ENCODE data around the gene HSD17B8.
A peak's percentile ranks its signal among the peaks of the same experiment; 100 is the strongest.

The HSD17B8 gene

DNA sequence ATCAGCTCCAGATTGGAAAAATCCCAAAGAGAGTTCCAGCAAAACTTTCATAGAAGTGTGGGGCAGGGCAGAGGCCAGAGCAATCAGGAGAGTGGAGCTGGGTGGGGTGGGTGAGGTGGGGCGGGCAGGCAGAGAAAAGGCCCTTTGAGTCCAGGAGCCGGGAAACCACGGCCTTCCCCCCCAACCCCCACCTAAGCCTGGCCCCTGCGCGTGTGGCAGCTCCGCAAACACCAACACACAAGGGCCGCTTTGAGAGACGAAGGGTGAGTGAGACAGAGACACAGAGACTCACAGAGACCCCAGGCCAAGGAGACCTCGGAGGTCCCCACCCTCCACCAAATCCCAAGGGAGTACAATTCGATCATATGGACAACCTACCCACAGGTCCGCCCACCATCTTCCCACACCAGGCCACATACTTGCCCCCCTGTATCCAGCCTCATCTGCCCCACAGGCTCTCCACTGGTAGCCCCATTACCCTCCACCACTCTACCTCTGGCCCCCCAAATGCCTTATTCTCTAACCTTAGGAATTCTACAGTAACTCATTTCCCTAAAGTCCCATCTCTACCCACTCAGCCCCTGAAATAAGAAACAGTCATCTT is 13.8 kb upstream of the HSD17B8 start:
- FAIRE-seq (no peak), DNase-seq (ENCODE audit: insufficient read length, low spot score) (no peak)

DNA sequence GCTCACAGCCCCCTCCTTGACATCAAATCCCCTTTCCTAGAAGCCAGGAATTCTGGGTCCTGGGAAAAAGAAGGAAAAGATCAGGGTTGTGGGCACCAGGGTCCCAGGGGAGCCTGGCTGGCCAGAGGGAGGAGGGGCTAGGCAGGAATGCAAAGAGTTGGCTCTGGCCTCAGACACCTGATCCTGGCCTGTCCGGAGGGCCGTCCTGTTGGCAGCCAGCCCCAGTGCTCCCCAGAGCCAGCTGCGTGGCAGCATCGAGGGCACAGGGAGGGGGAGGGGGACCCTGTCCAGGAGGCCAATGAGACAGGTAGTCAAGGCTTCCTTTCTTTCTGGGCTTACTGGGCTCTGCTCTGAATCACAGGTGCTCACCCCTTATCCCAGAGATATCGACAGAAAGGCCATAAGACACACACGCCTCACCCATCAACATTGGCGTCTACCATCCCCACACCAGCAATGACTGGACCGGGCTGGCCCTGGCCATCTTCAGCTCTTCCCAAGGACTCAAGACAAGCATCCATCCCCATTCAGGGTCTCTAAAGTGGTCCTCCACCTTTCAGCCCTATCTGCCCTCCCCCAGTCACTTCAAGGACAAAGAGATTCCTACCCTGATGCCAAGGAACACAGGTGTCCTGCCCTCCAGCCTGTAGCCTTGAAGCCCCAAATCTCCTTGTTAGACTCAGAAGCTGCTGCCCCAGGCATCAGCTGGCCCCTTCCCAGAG is 12.9 kb upstream of the HSD17B8 start:
- no peak for DNase-seq (ENCODE audit: insufficient read length, low spot score)
- FAIRE-seq: peak; percentile 73

GRCh38 chr6:33192105-33192646 is 12.3 kb upstream of the HSD17B8 start, which contains the start of gene COL11A2:
TSS of gene COL11A2 (minus strand) at chr6:33192467. CDS start at chr6:33192240, 227 bp downstream.
- FAIRE-seq: no peak
- no peak for DNase-seq (ENCODE audit: insufficient read length, low spot score)

DNA sequence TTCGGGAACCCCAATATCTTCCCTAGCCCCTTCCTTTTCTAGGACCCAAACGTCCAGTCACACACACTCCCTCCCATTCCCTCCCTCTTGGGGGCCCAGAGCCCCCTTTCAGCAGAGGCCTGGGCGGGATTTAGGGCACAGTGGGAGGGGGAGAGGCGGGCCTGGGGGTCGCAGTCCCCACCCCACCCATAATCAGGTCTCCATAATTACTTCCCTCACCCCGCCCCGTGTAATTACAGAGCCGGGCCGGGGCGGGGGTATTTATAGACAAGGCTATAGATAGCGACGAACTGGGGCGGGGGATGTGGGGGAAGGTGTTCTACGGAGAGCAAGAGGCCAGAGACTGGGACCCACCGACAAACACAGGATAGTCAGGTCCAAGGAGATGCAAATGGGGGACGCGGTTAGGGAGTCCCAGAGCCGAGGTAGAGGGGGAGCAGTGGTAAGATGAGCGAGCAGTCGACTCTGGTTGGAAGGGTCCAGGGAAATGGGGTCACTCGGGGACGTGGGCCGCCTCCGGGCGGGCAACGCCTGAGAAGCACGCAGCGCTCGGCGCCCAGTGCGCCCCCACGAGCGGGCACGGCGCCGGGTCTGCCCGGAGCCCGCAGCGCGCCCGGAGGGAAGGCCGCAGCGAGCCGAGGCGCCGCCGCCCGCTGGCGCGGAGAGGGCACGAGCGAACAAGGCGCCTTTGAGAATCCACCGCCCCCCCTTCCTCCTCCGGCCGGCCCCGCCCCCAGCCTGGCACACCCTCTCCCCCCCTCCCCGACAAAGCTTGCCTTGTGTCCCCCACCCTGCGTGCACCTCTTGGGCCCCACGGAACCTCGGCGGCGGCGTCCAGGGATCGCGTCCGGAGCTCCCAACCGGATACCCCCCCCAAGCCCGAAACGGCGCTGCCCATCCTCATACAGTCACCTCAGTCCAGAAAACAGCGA is 11.5 kb upstream of the HSD17B8 start:
- no peak for DNase-seq (ENCODE audit: insufficient read length, low spot score)
- no peak for FAIRE-seq

- no peak for FAIRE-seq
- no peak for DNase-seq (ENCODE audit: insufficient read length, low spot score)
Measured at GRCh38 chr6:33193619-33194018, 10.8 kb upstream of the HSD17B8 start.

- FAIRE-seq: no peak
- no peak for DNase-seq (ENCODE audit: insufficient read length, low spot score)
Measured at GRCh38 chr6:33194431-33194979, 9.9 kb upstream of the HSD17B8 start.

DNA sequence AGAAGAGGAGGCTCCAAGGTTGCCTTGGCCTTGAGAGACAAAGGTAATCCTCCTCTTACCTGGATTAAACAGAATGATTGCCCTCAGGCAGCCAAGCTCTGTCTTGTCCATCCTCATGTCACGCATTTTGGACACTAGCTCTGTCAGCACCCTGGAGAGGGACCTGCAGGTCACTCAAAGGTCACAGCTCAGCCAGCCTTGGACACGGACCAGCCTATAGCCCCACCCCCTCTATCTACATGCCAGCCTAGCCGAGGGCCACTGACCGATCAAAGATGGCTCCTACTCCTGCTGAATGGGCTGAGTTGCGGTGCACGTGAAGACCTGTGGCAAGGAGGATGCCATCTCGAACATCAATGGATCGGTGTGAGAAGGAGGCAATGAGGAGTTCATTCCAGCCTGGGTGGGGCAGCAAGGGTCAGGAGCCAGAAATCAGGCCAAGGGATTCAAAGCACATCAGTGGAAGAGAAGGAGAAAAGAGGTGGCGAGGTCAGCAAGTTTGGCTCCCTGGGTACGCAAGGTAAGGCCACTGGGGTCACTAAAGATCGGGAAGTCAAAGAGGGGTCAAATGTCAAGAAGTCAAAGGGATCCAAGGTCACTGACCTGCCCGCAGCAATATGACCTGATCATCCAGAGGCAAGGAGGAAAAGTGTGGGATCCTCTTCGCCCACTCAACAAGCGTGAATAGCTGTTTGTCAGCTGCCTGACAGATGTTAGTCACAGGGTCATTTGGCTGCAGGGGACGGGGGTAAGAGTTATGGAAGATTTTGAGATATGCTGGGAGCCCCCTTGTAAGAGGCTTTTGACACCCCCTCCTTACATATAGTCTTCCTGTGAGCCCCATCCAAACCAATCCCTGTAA is 8.9 kb upstream of the HSD17B8 start:
- FAIRE-seq (no peak), DNase-seq (ENCODE audit: insufficient read length, low spot score) (no peak)

DNA sequence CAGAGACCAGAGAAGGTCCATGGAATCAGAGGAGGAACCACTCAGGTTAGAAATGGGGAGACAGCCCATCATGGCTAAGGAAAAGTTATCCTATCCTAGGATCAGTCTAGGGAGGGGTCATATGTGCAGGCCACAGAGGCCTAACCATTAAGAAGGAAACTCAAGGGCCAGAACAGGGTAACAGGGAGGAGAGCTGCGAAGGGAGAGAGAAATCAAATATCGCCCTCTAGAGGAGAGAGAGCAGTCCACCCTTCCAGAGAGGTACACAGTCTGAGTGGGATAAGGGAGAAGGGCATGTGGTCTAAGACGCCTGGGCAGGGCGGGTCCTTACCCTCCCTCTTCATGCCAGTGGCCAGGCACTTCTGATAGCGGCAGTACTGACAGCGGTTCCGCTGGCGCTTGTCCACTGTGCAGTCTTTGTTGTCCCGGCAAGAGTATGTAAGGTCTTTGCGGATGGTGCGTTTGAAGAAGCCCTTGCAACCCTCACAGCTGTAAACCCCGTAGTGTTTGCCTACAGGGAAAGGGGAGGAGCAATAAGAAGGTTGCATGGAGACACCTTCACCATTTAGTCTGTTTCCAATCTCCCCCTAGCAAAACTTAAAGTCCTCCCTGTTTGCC is 6.9 kb upstream of the HSD17B8 start:
- FAIRE-seq (no peak), DNase-seq (ENCODE audit: insufficient read length, low spot score) (peak; percentile 61)

- DNase-seq (ENCODE audit: insufficient read length, low spot score): no peak
- FAIRE-seq: no peak
Measured at GRCh38 chr6:33198159-33198852, 6.1 kb upstream of the HSD17B8 start.

GRCh38 chr6:33198853-33199436 is 5.5 kb upstream of the HSD17B8 start:
- FAIRE-seq (no peak), DNase-seq (ENCODE audit: insufficient read length, low spot score) (no peak)

DNA sequence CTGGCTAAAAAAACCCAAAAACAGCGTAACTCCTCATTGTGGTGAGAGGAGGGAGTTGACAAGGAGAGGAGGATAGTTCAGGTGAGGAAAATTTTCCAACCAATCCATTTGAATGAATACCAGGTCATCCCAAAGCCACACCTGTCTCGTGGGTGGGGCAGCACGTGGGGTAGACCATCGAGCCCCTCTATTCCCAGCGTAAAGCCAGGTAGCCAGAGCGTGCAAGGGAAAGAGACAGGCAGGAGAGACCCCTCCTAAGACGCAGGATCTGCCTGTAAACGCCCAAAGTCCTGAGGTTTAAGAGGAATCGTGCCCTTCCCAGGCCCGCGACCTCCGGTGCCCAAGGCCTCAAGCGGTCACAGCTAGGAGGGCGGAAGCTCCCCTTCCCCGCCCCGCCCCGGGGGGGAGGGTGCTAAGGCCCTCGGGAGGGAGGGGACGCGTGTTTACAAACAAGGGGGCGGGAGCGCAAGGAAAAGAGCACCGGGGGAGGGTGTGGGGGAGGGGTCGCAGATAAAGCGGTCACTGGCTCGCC is 4.7 kb upstream of the HSD17B8 start:
- FAIRE-seq: no peak
- peak; percentile 74 for DNase-seq (ENCODE audit: insufficient read length, low spot score)

DNA sequence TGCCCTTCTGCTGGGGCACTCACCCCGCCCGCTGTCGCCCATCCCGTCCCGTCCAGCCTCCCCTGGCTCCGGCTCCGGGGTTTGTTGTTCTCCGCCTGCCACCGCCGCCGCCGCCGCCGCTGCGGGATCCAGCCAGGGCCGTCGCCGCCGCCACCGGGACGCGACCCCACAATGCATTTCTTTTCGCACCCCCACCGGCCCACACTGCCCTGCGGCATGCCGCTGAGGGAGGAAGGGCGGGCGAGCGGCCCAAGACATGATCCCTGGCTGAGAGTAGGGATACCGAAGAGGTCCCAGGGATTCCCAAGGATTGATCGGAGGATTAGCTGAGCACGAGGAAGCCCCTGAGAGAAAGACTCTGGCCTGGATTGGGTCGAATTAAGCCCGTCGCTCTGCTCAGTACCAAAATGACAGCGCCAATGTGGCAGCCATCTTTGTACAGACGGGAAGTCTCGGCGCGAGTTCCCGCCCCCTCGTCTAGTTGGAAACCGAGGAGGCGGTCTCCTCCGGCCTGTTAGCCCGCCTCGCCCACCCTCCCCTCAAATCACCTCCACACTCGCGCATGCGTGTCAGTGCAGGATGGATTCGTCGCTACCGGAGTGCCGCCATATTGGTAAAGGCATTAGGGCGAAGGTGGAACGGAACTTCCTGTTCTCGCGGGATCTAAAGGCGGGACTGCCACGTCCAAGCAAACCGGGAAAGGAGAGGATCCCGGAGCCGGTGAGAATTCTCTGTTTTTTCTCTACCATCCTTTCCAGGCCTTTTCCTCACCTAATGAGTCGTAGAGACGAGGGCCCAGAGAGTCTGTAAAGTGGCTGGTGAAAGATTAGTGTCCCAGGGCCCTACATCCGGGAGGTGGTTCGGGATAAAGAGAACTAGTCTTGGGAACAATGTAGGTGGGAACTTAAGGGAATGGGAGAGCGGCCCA is 4.0 kb upstream of the HSD17B8 start, which contains the start of the genes RXRB and SLC39A7:
Gene RXRB (minus strand): TSS at position 447 of the 928 bp plus-strand sequence. CDS start 189 bp downstream, at position 258.
Gene SLC39A7 (plus strand): TSS at position 649 of the 928 bp plus-strand sequence. CDS start 379 bp downstream, outside the sequence.
- FAIRE-seq (peak; percentile 83), DNase-seq (ENCODE audit: insufficient read length, low spot score) (peak; percentile 99)

- no peak for FAIRE-seq
- no peak for DNase-seq (ENCODE audit: insufficient read length, low spot score)
Measured at GRCh38 chr6:33201147-33201545, 3.3 kb upstream of the HSD17B8 start.

- DNase-seq (ENCODE audit: insufficient read length, low spot score): no peak
- FAIRE-seq: no peak
Measured at GRCh38 chr6:33201935-33202334, 2.5 kb upstream of the HSD17B8 start.

DNA sequence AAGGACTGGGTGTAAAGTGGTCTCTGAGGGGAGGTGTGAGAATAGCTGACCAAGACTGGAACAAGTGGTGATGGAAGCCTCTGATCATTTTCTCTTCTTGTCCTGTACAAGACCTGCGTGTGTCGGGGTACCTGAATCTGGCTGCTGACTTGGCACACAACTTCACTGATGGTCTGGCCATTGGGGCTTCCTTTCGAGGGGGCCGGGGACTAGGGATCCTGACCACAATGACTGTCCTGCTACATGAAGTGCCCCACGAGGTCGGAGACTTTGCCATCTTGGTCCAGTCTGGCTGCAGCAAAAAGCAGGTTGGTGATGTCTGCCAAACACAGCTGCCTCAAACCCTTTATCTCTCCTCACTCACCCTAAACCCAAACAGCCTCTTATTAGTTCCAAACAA is 1.7 kb upstream of the HSD17B8 start:
- no peak for FAIRE-seq
- DNase-seq (ENCODE audit: insufficient read length, low spot score): no peak

DNA sequence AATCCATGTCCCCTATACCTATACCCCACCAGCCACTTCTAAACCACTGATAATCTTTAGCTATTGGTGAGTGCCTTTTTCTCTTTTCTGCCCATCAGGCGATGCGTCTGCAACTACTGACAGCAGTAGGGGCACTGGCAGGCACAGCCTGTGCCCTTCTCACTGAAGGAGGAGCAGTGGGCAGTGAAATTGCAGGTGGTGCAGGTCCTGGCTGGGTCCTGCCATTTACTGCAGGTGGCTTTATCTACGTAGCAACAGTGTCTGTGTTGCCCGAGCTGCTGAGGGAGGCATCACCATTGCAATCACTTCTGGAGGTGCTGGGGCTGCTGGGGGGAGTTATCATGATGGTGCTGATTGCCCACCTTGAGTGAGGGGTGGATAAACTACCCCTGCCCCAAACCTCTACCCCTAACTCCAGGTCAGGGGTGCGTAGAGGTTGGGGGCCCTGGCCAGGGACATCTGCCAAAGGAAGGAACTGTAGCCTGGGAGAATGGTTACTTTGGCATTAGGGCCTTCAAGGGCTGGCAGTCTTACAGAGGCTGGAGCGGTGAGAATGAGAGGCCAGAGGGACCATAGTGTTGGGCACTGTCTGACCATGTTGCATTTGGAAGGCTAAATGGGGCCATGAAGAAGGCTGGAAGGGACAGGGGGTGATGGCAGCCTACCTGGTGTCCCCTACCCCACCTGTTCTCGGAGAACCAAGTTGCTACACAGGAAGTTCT is 851 bp upstream of the HSD17B8 start:
- DNase-seq (ENCODE audit: insufficient read length, low spot score) (no peak), FAIRE-seq (no peak)

DNA sequence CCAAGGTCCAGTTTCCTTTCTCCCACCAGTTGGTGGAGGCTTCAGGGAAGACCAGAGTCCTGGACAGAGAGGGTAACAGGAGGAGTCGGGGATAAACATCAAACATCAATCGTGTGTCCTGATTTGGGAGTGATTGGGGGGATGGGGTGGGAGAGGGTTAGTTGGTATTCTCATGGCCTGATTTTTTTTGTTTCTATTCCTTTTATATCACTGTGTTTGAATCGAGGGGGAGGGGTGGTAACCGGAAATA is 365 bp upstream of the HSD17B8 start:
- DNase-seq (ENCODE audit: insufficient read length, low spot score) (no peak), FAIRE-seq (no peak)

All from HTR-8/SVneo (cell line).